ENCODE measurements around the gene A1CF.

Gene A1CF

GRCh38 chr10:50866317-50866716, 19.1 kb downstream of the A1CF start:
- TF ChIP-seq EZH2phosphoT487 (IDR thresholded peaks at IDR 0.05; ENCODE audit: low read depth) = no peak
- no peak for TF ChIP-seq CTCF (IDR thresholded peaks at IDR 0.05; ENCODE audit: low read depth, low read length)
- Histone ChIP-seq H2AFZ (ENCODE audit: low read depth, low read length) (no peak overlapping the region), H4K20me1 (ENCODE audit: insufficient read depth, low read length) (no peaks in the 10 kb centered on the region), H3K79me2 (ENCODE audit: low read length) (no peaks in the 10 kb centered on the region), H3K9ac (ENCODE audit: low read length) (no peak overlapping the region), H3K9me3 (ENCODE audit: insufficient read depth, low read length) (no peaks in the 10 kb centered on the region), H3K4me1 (ENCODE audit: low read length) (no peaks in the 10 kb centered on the region), H3K4me3 (ENCODE audit: low read length) (no peak overlapping the region), H3K4me2 (ENCODE audit: low read length) (no peak overlapping the region), H3K27me3 (ENCODE audit: low read depth, low read length) (no peaks in the 10 kb centered on the region), H3K36me3 (replicated peaks; ENCODE audit: low read depth, low read length) (no peaks in the 10 kb centered on the region), H3K27ac (ENCODE audit: low read length) (no peak overlapping the region)

GRCh38 chr10:50862719-50863118, 22.7 kb downstream of the A1CF start:
- H3K79me2 ChIP-seq (ENCODE audit: low read length) = no peaks in the 10 kb centered on the region
- no peaks in the 10 kb centered on the region for H3K27me3 ChIP-seq (ENCODE audit: low read depth, low read length)
- TF ChIP-seq CTCF (IDR thresholded peaks at IDR 0.05; ENCODE audit: low read depth, low read length) (no peak), EZH2phosphoT487 (IDR thresholded peaks at IDR 0.05; ENCODE audit: low read depth) (no peak)
- no peaks in the 10 kb centered on the region for H3K9me3 ChIP-seq (ENCODE audit: insufficient read depth, low read length)
- no peaks in the 10 kb centered on the region for H4K20me1 ChIP-seq (ENCODE audit: insufficient read depth, low read length)
- no peak overlapping the region for H2AFZ ChIP-seq (ENCODE audit: low read depth, low read length)
- H3K4me3 ChIP-seq (ENCODE audit: low read length) = no peak overlapping the region
- H3K27ac ChIP-seq (ENCODE audit: low read length) = no peak overlapping the region
- H3K36me3 ChIP-seq (replicated peaks; ENCODE audit: low read depth, low read length) = no peaks in the 10 kb centered on the region
- no peak overlapping the region for H3K4me2 ChIP-seq (ENCODE audit: low read length)
- H3K4me1 ChIP-seq (ENCODE audit: low read length) = no peaks in the 10 kb centered on the region
- no peak overlapping the region for H3K9ac ChIP-seq (ENCODE audit: low read length)

- H3K4me3 ChIP-seq (ENCODE audit: low read length) = no peak overlapping the region
- TF ChIP-seq CTCF (IDR thresholded peaks at IDR 0.05; ENCODE audit: low read depth, low read length) (no peak), EZH2phosphoT487 (IDR thresholded peaks at IDR 0.05; ENCODE audit: low read depth) (no peak)
- no peak overlapping the region for H3K9ac ChIP-seq (ENCODE audit: low read length)
- no peaks in the 10 kb centered on the region for H3K9me3 ChIP-seq (ENCODE audit: insufficient read depth, low read length)
- no peaks in the 10 kb centered on the region for H3K4me1 ChIP-seq (ENCODE audit: low read length)
- no peak overlapping the region for H2AFZ ChIP-seq (ENCODE audit: low read depth, low read length)
- H3K36me3 ChIP-seq (replicated peaks; ENCODE audit: low read depth, low read length) = no peaks in the 10 kb centered on the region
- no peak overlapping the region for H3K4me2 ChIP-seq (ENCODE audit: low read length)
- H3K79me2 ChIP-seq (ENCODE audit: low read length) = no peaks in the 10 kb centered on the region
- H4K20me1 ChIP-seq (ENCODE audit: insufficient read depth, low read length) = no peaks in the 10 kb centered on the region
- H3K27me3 ChIP-seq (ENCODE audit: low read depth, low read length) = no peaks in the 10 kb centered on the region
- no peak overlapping the region for H3K27ac ChIP-seq (ENCODE audit: low read length)
These were observed 24.1 kb downstream of the A1CF start for GRCh38 chr10:50861370-50861769.

GRCh38 chr10:50857579-50857978, 27.8 kb downstream of the A1CF start:
- Histone ChIP-seq H3K79me2 (ENCODE audit: low read length) (no peaks in the 10 kb centered on the region), H3K4me2 (ENCODE audit: low read length) (no peak overlapping the region), H2AFZ (ENCODE audit: low read depth, low read length) (no peak overlapping the region), H3K36me3 (replicated peaks; ENCODE audit: low read depth, low read length) (no peaks in the 10 kb centered on the region), H3K27me3 (ENCODE audit: low read depth, low read length) (no peaks in the 10 kb centered on the region), H3K4me1 (ENCODE audit: low read length) (no peaks in the 10 kb centered on the region), H3K9me3 (ENCODE audit: insufficient read depth, low read length) (no peaks in the 10 kb centered on the region), H4K20me1 (ENCODE audit: insufficient read depth, low read length) (no peaks in the 10 kb centered on the region), H3K4me3 (ENCODE audit: low read length) (no peak overlapping the region), H3K9ac (ENCODE audit: low read length) (no peak overlapping the region), H3K27ac (ENCODE audit: low read length) (no peak overlapping the region)
- no peak for TF ChIP-seq EZH2phosphoT487 (IDR thresholded peaks at IDR 0.05; ENCODE audit: low read depth)
- TF ChIP-seq CTCF (IDR thresholded peaks at IDR 0.05; ENCODE audit: low read depth, low read length) = no peak
